GM21619 (cell line): ENCODE results near the gene ZBTB47.
A peak's percentile ranks its signal among the peaks of the same experiment; 100 is the strongest.

Experiments
- ATAC-seq: cut with Tn5 transposase; IDR thresholded peaks from one replicate; pipeline ENCODE4 v1.9.1; 2021; ENCODE audit not compliant: unreplicated experiment

ZBTB47 gene

DNA sequence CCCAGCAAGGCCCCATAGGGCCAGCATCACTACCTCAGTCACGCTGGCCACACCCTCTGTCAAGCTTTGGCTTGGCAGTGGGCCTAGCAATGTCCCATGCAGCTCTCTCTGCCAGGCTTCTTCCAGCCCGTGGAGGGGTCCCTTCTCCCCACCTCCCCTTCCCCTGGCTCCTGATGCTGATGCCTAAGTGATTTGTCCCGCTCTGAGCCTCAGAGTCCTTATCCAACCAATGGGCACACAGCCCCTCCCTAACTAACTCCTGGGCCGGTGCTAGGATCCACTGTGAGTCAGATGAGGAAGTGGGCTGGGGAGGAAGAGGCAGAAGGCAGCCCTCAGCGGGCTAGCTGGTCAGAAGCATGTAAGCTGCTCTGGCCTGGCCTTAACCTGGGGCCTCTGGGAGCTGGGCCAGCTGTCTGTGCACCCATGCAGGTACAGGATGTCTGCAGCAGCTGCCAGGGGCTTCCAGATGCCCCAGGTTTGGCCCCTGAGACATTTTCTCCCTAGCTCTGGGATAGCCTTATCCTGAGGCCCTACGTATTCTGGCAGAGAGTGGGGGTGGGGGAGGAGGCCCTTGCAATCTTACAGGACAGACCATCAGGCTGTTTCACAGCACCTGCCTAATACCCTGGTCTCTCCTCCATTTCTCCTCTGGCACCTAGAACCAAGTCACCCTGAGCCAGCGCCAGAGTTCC lies 740 bp upstream of the ZBTB47 start:
- ATAC-seq, result peak; percentile 73

DNA sequence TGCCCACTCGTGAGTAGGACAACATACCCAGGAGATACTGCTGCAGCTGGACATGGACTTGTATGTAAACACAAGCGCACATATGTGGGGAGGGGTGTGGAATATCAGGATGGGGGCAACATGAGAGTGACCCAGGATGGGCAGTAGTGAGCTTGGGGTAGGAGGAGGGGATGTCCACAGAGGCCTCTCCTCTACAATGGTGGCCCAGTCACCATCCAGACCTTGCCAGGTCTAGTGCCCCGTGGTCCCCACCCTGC lies 266 bp upstream of the ZBTB47 start:
- no peak for ATAC-seq

DNA sequence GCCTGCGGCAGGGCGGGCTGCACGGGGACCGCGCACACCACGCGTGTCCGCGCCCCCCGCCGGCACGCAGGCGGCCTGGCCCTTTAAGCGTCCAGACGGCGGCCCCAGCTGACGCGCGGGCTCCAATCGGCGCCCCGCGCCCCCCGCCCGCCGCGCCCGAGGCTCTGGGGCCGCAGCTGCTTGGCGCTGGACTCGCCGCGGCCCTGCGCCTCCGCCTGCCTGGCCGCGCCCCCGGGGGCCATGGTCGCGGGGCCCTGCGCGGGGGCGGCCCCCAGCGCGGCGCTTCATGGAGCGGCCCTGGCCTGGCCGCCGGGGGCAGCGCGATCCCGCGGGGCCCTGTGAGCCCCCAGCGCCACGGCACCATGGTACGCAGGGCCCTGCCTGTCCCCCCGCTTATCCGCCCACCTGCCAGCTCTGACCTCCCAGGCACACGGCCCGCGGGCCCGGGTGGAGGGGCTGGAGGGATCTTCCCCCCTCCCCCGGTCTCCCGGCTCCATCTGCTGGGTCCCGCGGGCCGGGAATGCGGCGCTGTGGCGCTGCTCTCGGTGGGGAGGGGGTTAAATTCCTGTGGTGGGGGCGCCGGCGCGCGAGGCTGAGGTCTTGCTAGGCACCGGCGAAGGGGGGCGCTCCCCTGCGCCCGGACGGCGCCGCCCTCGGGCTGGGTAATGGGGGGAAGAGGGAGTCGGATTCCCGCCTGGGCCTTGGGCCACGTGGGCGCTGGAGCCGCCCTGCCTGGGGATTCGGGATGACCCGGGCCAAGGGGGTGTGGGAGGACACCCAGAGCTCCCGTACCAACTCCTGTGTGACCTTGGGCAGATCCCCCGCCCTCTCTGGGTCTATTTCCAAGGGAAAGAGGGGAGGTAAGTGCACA lies 1.1 kb downstream of the ZBTB47 start:
- ATAC-seq, result no peak

DNA sequence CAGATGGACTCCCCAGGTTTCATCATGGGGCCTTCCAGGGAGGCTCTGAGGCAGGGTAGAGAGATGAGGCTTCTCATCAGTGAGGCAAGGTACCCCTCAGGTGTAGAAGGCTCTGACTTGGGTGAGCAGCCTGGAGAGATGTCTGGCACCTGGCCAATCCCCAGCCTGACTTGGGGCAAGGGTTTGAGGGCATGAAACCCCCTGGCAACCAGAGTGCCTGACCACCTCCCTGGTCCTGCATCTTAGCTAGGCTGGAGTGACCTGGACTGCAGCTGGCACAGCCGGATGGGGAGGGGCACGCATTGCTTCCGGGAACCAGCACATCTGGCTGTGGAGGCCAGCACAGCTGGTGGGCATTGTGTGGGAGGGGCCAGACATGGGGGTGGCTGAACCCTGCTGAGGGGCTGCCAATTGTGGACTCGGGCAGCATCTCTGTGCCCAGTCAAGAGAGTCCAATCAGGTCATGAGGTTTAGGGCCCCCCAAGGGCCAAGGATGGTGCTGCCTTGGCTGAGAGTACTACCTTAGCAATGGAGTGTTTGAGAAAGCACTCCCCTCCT lies 1.9 kb downstream of the ZBTB47 start:
- no peak for ATAC-seq

DNA sequence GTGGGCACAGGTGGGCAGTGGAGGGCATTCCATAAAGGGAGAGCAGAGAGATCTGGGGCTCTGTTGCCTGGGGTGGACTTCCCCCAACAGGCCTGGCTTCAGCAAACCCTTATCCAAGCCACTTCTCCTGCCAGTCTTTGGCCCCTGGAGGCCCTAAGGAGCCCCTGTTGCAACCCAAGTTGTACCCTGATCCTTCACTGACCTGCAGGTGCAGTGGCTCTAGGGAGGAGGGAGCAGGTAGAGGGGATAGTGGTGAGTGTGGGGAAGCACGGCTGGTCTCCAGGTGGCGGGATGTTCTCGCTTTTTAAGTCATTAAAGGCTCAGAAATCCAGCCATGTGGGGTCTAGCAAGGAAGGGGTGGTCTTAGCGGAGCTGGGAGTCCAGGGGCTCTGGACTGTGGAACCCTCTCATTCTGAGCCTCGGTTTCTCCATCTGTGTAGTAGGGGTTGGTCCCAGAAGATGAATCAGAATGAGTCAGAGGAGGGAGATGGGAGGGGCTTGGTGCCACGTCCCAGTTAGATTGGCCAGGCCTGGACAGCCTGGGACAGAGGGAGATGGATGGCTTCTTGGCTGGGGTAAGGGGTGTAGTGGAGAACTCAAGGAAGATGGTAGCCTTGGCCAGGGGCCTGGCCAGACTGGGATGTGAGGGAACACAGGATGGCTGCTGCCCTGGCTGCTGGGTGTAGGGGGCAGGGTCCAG lies 2.6 kb downstream of the ZBTB47 start:
- no peak for ATAC-seq

DNA sequence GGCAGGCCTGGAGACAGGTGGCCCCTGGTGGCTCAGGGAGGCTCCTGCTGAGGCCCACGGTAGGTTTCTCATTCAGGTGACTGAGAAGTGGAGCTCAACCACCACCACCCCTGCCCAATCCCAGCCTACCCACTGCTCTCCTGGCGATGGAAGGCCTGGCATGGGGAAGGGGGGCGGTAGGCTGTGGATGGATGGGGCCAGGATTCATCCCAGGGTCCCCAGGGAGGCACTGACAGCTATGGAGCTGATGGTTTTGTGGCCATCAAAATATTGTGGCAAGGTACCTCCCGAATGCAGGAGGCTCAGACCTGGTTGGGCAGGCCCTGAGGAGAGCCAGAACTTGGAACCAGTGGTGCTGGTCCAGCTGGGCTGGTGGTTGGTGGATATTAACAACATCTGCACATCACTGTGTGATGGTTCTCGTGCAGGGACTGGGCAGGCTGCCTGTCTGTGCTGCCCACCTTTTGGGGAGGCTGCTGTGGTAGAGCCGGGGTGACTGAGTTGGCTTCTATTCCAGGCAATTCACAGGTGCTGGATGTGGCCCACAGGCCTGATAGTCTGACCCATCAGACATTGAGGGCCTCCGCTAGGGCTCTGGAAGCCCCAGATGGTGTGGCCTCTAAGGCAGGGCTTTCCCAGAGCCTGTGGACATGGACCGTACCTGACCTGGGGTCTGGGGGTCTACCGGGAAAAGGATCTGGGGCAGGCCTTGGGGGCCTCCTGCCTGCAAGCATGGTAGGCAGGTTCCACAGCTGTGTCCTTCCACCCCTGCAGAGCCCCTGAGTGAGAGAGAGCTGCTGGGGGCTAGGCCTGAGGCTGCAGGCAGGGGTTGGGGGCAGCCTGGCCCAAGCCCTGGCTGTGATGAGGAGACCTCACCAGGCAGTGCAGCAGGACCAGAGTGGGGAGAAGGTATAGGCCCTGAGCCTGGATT lies 3.4 kb downstream of the ZBTB47 start:
- no peak for ATAC-seq

DNA sequence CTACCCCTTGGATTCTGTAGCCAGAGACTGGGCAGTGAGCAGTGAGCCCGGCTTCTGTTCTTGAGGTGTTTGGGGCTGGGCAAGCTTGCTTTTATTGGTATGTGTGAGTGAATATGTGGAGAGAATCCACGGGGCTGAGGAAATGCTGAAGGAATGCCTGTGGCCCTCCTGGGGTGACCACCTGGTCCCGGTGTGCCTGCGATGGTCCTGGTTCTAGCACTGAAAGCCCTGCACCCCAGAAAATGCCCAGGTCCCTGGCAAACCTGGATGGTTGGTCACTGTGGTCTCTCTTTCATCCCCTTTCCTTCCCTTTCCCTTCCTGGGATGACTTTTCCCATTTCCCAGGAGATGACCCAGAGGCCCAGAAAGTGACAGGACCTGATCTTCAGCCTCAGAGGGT lies 4.2 kb downstream of the ZBTB47 start:
- ATAC-seq, result no peak

DNA sequence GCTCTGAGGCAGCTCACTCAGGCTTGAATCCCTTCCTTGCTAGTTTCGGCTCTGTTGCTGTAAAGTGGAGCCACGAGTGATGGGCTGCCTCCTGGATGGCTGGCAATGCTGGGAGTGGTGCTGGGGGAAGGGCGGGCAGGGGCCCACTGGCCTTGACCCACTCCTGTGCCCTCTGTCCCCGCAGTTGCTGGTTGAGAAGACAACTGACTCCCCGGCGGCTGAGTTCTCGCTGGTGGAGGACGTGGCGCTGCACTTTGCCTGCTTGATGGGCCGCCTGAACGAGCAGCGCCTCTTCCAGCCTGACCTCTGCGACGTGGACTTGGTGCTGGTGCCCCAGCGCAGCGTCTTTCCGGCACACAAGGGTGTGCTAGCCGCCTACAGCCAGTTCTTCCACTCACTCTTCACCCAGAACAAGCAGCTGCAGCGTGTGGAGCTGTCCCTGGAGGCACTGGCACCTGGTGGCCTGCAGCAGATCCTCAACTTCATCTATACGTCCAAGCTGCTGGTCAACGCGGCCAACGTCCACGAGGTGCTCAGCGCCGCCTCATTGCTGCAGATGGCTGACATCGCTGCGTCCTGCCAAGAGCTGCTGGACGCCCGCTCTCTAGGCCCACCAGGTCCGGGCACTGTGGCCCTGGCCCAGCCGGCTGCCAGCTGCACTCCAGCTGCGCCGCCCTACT lies 4.7 kb downstream of the ZBTB47 start:
- no peak for ATAC-seq

DNA sequence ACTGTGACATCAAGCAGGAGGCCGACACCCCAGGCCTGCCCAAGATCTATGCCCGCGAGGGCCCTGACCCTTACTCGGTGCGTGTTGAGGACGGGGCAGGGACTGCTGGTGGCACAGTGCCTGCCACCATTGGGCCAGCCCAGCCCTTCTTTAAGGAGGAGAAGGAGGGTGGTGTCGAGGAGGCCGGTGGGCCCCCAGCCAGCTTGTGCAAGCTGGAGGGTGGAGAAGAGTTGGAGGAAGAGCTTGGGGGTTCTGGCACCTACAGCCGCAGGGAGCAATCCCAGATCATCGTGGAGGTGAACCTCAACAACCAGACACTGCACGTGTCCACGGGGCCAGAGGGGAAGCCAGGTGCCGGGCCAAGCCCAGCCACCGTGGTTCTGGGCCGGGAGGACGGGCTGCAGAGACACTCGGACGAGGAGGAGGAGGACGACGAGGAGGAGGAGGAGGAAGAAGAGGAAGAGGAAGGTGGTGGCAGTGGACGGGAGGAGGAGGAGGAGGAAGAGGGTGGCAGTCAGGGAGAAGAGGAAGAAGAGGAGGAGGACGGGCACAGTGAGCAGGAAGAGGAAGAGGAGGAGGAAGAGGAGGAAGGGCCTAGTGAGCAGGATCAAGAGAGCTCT lies 5.4 kb downstream of the ZBTB47 start:
- no peak for ATAC-seq

DNA sequence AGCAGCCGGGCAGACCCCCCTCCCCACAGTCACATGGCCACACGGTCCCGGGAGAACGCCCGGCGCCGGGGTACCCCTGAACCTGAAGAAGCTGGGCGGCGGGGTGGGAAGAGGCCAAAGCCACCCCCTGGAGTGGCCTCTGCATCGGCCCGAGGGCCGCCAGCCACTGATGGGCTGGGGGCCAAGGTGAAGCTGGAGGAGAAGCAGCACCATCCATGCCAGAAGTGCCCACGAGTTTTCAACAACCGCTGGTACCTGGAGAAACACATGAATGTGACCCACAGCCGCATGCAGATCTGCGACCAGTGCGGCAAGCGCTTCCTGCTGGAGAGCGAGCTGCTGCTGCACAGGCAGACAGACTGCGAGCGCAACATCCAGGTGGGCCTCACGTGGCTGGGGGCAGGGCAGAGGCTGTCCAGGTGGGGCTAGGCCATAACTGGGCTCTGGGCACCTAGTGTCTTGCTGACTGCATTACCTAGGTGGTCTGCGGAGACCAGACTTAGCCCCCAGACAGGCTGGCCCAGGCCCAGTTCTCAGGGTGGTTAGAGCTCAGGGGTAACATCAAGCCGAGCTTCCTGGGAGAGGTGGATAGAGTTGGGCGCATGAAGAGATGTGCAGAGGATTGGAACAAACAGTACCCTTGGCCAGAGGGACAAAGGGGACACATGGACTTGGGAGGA lies 6.1 kb downstream of the ZBTB47 start:
- ATAC-seq, result no peak

DNA sequence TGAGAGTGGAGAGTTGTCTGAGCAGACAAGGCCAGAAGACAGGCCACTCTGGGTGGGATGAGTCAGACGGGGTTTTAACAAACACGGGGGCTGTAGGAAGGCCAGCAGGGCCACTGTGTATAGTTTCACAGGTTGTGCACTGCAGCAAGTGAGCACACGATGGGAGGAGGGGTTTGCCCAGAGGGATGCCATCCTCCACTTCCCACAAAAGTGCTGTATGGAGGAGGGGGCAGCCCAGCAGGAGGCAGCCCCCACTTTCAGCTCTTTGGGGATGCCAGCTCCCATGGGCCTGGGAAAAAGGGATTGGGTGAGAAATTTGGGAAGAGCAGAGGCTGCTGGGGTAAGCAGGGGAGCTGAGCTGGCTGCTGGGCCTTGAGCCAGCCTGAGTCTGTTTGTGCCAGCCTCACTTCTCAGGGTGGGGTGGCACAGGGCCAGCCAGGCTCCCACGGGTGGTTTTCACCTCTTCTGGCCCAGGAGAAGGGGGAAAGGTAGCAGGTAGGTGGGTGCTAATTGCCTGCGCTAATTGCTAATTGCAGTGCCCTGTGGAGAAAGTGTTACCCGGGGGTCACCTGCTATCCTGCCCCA lies 6.7 kb downstream of the ZBTB47 start:
- ATAC-seq, result no peak

DNA sequence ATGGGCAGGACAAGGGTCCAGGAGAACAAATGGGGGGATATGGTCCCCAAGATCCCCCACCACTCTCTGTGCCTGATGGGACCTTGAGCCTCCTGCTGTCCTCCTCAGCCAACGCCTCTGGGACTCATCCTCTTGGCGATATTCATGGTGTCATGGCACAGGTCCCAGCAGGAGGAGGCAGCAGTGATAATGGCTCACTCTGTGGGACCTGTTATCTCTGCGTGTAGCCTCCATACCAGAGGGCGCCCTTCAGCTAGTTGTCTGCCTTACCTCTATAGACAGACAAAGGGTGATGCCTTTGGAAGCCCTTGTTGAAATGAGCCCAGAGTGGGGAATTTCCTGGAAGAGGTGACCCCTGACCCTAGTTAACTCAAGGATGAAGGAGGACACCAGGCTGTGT lies 7.4 kb downstream of the ZBTB47 start:
- ATAC-seq, result no peak

DNA sequence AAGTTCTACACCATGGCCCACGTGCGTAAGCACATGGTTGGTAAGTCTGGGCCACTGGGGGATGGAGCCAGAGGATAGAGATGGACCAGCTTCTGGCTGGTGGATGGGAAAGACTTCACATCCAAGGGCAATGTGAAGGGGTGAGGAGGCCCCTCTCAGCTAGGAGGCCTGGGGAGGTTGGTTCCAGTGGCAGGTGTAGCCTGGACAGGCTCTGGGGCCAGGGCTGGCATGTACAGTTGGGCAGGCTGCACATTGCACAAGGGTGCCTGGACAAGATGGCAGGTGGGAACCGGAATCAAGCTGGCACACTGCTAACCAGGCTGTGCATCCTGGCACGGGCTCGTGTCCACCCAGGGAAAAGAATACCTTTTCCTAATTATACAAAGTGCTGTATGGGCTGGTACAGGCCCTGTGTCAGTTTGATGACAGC lies 8.1 kb downstream of the ZBTB47 start:
- ATAC-seq, result no peak

DNA sequence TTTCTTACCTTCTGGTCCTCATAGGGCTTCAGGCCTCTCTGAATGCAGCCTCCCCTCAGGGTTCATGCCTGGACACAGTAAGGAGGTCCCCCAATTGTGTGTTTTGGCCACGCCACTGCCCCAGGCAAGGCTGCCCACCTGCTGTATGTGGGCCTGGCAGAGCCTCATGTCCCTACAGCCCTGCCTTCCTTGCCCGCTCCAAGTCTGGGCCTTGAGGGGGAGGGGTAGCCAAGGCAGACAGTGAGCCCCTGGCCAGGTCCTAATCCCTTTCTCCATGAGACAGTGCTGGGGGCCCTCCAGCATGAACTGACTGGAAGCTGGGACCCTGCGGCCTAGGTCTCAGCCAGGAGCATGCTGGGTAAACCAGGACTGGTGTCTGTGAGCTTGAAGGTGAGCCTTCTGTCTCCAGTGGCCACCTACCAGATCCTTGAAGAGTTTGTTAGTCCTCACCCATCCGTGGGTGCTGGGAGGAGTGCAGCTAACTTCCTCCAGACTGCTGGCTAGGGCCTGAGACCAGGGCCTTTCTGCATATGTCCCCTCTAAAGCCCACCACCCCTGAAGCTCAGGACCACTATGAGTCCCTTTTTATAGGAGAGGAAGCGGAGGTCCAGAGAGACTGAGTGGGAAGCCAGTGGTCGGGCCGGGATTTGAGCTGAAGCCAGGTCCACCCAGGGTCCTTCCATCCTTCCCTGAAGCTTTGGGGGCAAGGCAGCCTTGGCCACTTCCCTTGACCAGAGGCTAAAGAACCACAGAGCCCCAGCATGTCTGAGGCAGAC lies 8.7 kb downstream of the ZBTB47 start:
- ATAC-seq, result no peak

DNA sequence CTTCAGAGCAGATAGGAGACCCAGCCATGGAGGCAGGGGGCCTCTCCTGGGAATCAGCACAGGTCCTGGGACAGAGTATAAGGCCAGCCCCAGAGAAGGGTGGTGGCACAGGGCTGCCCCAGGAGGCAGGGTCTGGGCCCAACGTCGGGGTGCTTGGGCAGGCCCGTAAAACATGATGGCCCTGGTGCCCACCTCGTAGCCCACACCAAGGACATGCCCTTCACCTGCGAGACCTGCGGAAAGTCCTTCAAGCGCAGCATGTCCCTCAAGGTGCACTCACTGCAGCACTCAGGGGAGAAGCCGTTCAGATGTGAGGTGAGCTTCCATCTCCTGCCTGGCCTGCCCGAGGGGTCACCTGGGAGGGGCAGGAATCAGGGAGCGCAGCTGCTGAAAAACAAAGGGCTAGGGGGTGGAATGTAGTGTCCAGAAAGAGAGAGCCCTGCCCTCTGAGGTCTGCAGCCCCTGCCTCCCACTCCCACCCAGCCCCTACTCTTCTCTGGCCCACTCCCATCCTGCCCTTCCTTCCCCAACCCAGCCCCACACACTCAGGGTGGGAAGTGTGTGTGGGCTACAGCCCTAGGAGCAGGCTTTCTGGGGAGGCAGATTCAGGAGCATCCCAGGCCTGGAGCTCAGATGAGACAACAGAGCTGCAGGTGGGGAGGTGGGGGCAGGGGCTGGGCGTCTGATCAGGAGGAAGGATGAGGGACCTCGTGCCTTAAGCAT lies 9.5 kb downstream of the ZBTB47 start:
- ATAC-seq, result no peak

DNA sequence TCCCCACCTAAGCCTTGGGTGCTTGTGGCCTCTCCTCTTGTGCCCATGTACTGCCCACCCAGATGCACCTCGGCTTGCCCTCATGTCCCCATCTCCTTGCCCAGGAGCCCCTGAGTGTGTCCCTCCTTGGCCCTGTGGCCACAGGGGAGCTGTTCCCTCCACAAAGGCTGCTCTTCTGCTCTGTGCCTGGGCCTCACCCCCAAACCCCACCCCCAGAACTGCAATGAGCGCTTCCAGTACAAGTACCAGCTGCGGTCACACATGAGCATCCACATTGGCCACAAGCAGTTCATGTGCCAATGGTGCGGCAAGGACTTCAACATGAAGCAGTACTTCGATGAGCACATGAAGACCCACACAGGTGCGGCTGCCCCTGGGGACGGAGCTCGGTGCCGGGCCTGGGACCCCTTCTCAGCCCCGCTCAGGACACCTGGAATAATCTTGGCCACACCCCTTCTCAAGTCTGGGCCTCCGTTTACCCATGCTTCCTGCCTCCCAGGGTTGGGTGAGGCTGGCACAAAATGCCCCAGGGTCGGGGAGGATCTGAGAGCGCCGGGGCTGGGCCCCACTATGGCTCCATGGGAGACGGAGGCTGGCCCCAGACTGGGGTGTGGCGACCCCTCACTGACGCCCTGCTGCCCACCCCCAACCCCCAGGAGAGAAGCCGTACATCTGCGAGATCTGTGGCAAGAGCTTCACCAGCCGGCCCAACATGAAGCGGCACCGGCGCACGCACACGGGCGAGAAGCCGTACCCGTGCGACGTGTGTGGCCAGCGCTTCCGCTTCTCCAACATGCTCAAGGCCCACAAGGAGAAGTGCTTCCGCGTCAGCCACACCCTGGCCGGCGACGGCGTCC lies 10.3 kb downstream of the ZBTB47 start:
- ATAC-seq, result no peak

DNA sequence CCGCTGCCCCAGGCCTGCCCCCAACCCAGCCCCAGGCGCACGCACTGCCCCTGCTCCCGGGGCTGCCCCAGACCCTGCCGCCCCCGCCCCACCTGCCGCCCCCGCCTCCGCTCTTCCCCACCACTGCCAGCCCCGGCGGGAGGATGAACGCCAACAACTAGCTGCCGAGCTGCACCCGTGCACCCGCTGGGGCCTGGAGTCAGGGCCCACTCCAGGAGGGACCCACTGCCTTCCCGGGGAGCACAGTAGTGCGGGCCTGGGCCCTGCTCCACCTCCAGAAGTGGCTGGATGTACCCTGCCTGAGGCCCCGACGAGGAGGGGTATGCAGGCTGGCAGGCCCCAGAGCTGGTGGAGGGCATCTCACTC lies 10.9 kb downstream of the ZBTB47 start:
- no peak for ATAC-seq
